KMS-11 (cell line): ENCODE results near the gene KSR2.

Source experiments
- H2AFZ ChIP-seq: fragments of 200-600 bp; sonication (generic); 2 replicates; pipeline ENCODE4 v1.6.1; 2016; ENCODE audit warnings: antibody characterized with exemption, mixed run types, low read depth
- H3K27ac ChIP-seq: fragments of 200-600 bp; sonication (generic); 2 replicates; pipeline ENCODE4 v1.6.1; 2016; ENCODE audit warnings: mild to moderate bottlenecking, mixed run types
- H3K27me3 ChIP-seq: fragments of 200-600 bp; sonication (generic); 2 replicates; pipeline ENCODE4 v1.6.1; 2017; ENCODE audit warnings: mild to moderate bottlenecking, low read depth, mixed run types, moderate library complexity; ENCODE audit not compliant: insufficient read depth
- H3K36me3 ChIP-seq: fragments of 200-600 bp; sonication (generic); 2 replicates; pipeline ENCODE4 v1.6.1; 2017; ENCODE audit warnings: mild to moderate bottlenecking, mixed run types; ENCODE audit not compliant: insufficient read depth
- H3K4me1 ChIP-seq: fragments of 200-600 bp; sonication (generic); 2 replicates; pipeline ENCODE4 v1.6.1; 2016; ENCODE audit warnings: mild to moderate bottlenecking, low read depth, mixed run types; ENCODE audit not compliant: poor library complexity, severe bottlenecking
- H3K4me2 ChIP-seq: fragments of 200-600 bp; sonication (generic); 2 replicates; pipeline ENCODE4 v1.7.0; 2016; ENCODE audit warnings: mild to moderate bottlenecking, mixed run types
- H3K4me3 ChIP-seq: fragments of 200-600 bp; sonication (generic); IDR thresholded peaks from 2 replicates; pipeline ENCODE4 v1.6.1; 2017; ENCODE audit warnings: low read depth, low read length, mixed read lengths; ENCODE audit not compliant: insufficient read depth
- H3K79me2 ChIP-seq: fragments of 200-600 bp; sonication (generic); 2 replicates; pipeline ENCODE4 v1.6.1; 2016; ENCODE audit warnings: low read depth, mixed run types; ENCODE audit not compliant: insufficient read depth
- H3K9ac ChIP-seq: fragments of 200-600 bp; sonication (generic); 2 replicates; pipeline ENCODE4 v1.6.1; 2016; ENCODE audit warnings: mild to moderate bottlenecking, mixed run types
- H4K20me1 ChIP-seq: fragments of 200-600 bp; sonication (generic); 2 replicates; pipeline ENCODE4 v1.6.1; 2016; ENCODE audit warnings: mild to moderate bottlenecking, mixed run types; ENCODE audit not compliant: insufficient read depth
- TF ChIP-seq, protein P1 (sequence below): fragments of 200-600 bp; sonication (generic); conservative IDR thresholded peaks from 2 replicates; pipeline ENCODE4 v1.6.1; 2017; ENCODE audit warnings: low read depth, mild to moderate bottlenecking, antibody characterized with exemption, low read length, moderate library complexity, mixed read lengths

KSR2 gene

DNA sequence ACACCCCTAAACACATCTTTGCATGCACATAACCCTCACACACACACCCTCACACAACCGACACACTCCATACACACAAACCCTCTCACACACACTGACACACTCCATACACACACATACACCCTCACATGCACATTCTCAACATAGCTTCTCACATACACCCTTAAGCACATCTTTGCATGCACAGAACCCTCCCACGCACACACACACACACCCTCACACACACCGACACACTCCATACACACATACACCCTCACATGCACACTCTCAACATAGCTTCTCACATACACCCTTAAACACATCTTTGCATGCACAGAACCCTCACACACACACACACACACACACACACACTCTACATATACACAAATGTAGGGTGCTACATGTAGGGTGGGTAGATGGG lies 534.9 kb downstream of the KSR2 start:
- TF ChIP-seq, protein P1, sequence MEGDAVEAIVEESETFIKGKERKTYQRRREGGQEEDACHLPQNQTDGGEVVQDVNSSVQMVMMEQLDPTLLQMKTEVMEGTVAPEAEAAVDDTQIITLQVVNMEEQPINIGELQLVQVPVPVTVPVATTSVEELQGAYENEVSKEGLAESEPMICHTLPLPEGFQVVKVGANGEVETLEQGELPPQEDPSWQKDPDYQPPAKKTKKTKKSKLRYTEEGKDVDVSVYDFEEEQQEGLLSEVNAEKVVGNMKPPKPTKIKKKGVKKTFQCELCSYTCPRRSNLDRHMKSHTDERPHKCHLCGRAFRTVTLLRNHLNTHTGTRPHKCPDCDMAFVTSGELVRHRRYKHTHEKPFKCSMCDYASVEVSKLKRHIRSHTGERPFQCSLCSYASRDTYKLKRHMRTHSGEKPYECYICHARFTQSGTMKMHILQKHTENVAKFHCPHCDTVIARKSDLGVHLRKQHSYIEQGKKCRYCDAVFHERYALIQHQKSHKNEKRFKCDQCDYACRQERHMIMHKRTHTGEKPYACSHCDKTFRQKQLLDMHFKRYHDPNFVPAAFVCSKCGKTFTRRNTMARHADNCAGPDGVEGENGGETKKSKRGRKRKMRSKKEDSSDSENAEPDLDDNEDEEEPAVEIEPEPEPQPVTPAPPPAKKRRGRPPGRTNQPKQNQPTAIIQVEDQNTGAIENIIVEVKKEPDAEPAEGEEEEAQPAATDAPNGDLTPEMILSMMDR = no peak
- Histone ChIP-seq H3K4me3 (no peak overlapping the region), H3K4me2 (no peak overlapping the region)

DNA sequence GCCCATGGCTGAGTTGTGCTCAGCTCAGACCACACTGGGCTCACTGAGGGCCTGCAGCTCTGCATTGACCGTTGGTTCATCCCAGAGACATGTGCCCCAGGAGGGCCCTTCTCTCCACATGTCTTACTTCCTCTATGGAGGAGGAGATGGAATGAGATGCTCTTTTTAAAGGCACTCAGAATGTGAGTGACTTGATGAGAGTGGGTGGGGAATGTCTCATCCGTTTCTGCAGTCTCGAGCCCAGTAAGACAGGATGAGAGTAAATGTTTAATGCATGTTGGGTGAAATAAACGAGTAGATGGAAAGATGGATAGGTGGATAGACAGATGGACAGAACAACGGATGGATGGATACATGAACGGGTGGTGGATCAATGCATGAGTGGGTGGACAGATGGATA lies 538.5 kb downstream of the KSR2 start:
- Histone ChIP-seq H3K4me2 (no peak overlapping the region), H3K27me3 (no peaks in the 10 kb centered on the region), H3K36me3 (no peaks in the 10 kb centered on the region), H3K4me3 (no peak overlapping the region), H3K79me2 (no peaks in the 10 kb centered on the region), H3K9ac (no peak overlapping the region), H4K20me1 (no peaks in the 10 kb centered on the region), H3K27ac (no peak overlapping the region), H3K4me1 (no peaks in the 10 kb centered on the region), H2AFZ (no peak overlapping the region)
- TF ChIP-seq, protein P1 = no peak

More for the DNA sequence above, 534.9 kb downstream of the KSR2 start:
- Histone ChIP-seq H3K9ac (no peak overlapping the region), H4K20me1 (no peaks in the 10 kb centered on the region), H3K36me3 (no peaks in the 10 kb centered on the region), H3K4me1 (no peaks in the 10 kb centered on the region), H3K27ac (no peak overlapping the region), H3K79me2 (no peaks in the 10 kb centered on the region), H3K27me3 (no peaks in the 10 kb centered on the region), H2AFZ (no peak overlapping the region)

DNA sequence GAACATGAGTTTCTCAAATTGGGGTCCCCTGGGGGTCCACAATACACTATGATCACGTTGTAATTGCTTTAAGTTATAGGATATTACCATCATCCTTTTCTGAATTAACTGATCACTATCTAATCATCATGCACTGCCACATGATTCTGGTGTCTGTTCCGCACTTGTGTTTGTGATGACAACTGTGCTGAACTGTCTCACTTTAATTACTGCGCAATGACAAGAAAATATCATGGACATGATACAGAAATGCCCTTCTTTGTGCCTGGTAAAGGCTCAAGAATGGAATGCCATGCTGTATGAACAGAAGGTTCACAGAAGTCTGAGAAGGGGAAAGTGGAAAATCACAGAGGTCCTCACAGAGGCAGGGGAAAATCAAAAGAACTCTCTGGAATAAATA lies 541.6 kb downstream of the KSR2 start:
- Histone ChIP-seq H2AFZ (no peak overlapping the region), H3K79me2 (no peaks in the 10 kb centered on the region), H3K4me3 (no peak overlapping the region), H3K36me3 (no peaks in the 10 kb centered on the region), H3K9ac (no peak overlapping the region), H3K4me1 (no peaks in the 10 kb centered on the region), H4K20me1 (no peaks in the 10 kb centered on the region), H3K4me2 (no peak overlapping the region), H3K27ac (no peak overlapping the region), H3K27me3 (no peaks in the 10 kb centered on the region)
- TF ChIP-seq, protein P1 = no peak

DNA sequence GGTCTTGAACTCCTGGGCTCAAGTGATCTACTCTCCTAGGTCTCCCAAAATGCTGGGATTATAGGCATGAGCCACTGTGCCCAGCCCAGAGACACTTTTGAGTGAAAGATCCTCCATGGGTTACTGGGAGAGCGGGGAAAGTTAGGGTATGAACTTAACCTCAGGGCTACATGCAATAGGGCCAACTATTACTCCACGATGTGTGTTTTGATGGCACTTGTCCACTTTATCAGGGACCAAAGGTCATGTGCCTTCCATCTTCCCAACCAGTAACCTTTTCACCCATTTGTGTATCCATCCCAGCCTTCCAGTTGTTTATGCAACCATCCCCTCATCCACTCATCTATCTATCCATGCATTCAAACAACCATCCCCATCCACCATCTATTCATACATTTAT lies 546.8 kb downstream of the KSR2 start:
- H3K36me3 ChIP-seq = no peaks in the 10 kb centered on the region
- TF ChIP-seq, protein P1 = no peak

More for the DNA sequence above, 546.8 kb downstream of the KSR2 start:
- no peaks in the 10 kb centered on the region for H4K20me1 ChIP-seq
- H3K79me2 ChIP-seq = no peaks in the 10 kb centered on the region
- H3K4me3 ChIP-seq = no peak overlapping the region
- no peak overlapping the region for H3K4me2 ChIP-seq
- no peak overlapping the region for H3K9ac ChIP-seq
- no peaks in the 10 kb centered on the region for H3K27me3 ChIP-seq
- no peak overlapping the region for H3K27ac ChIP-seq
- H2AFZ ChIP-seq = no peak overlapping the region
- H3K4me1 ChIP-seq = no peaks in the 10 kb centered on the region
